ENCODE measurements around the gene RPAP3. TPM values are rescaled to one million over a fixed set of nuclear protein-coding genes. Genes with fewer than 3 reads are reported as not detected.

Gene RPAP3
- total RNA-seq, 1 experiment from 2014 or later = 44.3 TPM

GRCh38 chr12:47689215-47689614 is 16.6 kb downstream of the RPAP3 start:
- ATAC-seq (no peak), DNase-seq (ENCODE audit: low spot score) (no peak)
- no peak overlapping the region for H3K4me3 Mint-ChIP-seq
- CTCF ChIA-PET = no interaction called here
- no peak for TF ChIP-seq HMGA2 (CRISPR knock-in tag; IDR thresholded peaks at IDR 0.05)
- TF ChIP-seq GABPB1 (CRISPR knock-in tag; IDR thresholded peaks at IDR 0.05) = no peak
- no peak for TF ChIP-seq SMAD3 (CRISPR knock-in tag; IDR thresholded peaks at IDR 0.05; ENCODE audit: borderline replicate concordance)
- no peak for TF ChIP-seq ELF4 (CRISPR knock-in tag; IDR thresholded peaks at IDR 0.05; ENCODE audit: low read depth)
- no peak for TF ChIP-seq MXD4 (CRISPR knock-in tag; IDR thresholded peaks at IDR 0.05; ENCODE audit: borderline replicate concordance)
- TF ChIP-seq, protein P1, sequence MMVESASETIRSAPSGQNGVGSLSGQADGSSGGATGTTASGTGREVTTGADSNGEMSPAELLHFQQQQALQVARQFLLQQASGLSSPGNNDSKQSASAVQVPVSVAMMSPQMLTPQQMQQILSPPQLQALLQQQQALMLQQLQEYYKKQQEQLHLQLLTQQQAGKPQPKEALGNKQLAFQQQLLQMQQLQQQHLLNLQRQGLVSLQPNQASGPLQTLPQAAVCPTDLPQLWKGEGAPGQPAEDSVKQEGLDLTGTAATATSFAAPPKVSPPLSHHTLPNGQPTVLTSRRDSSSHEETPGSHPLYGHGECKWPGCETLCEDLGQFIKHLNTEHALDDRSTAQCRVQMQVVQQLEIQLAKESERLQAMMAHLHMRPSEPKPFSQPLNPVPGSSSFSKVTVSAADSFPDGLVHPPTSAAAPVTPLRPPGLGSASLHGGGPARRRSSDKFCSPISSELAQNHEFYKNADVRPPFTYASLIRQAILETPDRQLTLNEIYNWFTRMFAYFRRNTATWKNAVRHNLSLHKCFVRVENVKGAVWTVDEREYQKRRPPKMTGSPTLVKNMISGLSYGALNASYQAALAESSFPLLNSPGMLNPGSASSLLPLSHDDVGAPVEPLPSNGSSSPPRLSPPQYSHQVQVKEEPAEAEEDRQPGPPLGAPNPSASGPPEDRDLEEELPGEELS (CRISPR knock-in tag; IDR thresholded peaks at IDR 0.05) = no peak
- no peak for TF ChIP-seq GTF2I (CRISPR knock-in tag; conservative IDR thresholded peaks at IDR 0.05)
- no peak for TF ChIP-seq MYBL2 (CRISPR knock-in tag; IDR thresholded peaks at IDR 0.05)
- TF ChIP-seq FOXJ3 (CRISPR knock-in tag; IDR thresholded peaks at IDR 0.05; ENCODE audit: borderline replicate concordance) = no peak
- TF ChIP-seq RORB (CRISPR knock-in tag; IDR thresholded peaks at IDR 0.05) = no peak
- no peak for TF ChIP-seq KAT7 (CRISPR knock-in tag; IDR thresholded peaks at IDR 0.05; ENCODE audit: borderline replicate concordance)
- no peak for TF ChIP-seq ZNF416 (CRISPR knock-in tag; IDR thresholded peaks at IDR 0.05)
- TF ChIP-seq TEAD4 (CRISPR knock-in tag; IDR thresholded peaks at IDR 0.05) = no peak
- no peak overlapping the region for H3K27ac Mint-ChIP-seq
- POLR2A ChIA-PET = no interaction called here
- H3K27me3 Mint-ChIP-seq (ENCODE audit: low read depth) = no peaks in the 10 kb centered on the region
- no peaks in the 10 kb centered on the region for H3K9me3 Mint-ChIP-seq
- 0 out of 2 replicates have a peak, but pooled peaks cover 4% of the 10 kb centered on the region for H3K4me1 Mint-ChIP-seq
- peaks cover 32% of the 10 kb centered on the region for H3K36me3 Mint-ChIP-seq

GRCh38 chr12:47687636-47688035 is 18.2 kb downstream of the RPAP3 start:
- H3K27ac Mint-ChIP-seq = no peak overlapping the region
- no peak for ATAC-seq
- peaks cover 17% of the 10 kb centered on the region for H3K36me3 Mint-ChIP-seq
- CTCF ChIA-PET = interaction anchor here (1.4 to 1.6 kb wide), 2 partner anchors 35 to 39 kb away, joined by 4 to 16 read pairs; no protein-coding TSS in a partner anchor
- H3K27me3 Mint-ChIP-seq (ENCODE audit: low read depth) = no peaks in the 10 kb centered on the region
- no peak overlapping the region for H3K4me3 Mint-ChIP-seq
- POLR2A ChIA-PET = no interaction called here
- DNase-seq (ENCODE audit: low spot score) = no peak
- H3K9me3 Mint-ChIP-seq = no peaks in the 10 kb centered on the region
- 0 out of 2 replicates have a peak, but pooled peaks cover 4% of the 10 kb centered on the region for H3K4me1 Mint-ChIP-seq
- TF ChIP-seq, protein P1 (CRISPR knock-in tag; IDR thresholded peaks at IDR 0.05) = no peak
- TF ChIP-seq, protein P2, sequence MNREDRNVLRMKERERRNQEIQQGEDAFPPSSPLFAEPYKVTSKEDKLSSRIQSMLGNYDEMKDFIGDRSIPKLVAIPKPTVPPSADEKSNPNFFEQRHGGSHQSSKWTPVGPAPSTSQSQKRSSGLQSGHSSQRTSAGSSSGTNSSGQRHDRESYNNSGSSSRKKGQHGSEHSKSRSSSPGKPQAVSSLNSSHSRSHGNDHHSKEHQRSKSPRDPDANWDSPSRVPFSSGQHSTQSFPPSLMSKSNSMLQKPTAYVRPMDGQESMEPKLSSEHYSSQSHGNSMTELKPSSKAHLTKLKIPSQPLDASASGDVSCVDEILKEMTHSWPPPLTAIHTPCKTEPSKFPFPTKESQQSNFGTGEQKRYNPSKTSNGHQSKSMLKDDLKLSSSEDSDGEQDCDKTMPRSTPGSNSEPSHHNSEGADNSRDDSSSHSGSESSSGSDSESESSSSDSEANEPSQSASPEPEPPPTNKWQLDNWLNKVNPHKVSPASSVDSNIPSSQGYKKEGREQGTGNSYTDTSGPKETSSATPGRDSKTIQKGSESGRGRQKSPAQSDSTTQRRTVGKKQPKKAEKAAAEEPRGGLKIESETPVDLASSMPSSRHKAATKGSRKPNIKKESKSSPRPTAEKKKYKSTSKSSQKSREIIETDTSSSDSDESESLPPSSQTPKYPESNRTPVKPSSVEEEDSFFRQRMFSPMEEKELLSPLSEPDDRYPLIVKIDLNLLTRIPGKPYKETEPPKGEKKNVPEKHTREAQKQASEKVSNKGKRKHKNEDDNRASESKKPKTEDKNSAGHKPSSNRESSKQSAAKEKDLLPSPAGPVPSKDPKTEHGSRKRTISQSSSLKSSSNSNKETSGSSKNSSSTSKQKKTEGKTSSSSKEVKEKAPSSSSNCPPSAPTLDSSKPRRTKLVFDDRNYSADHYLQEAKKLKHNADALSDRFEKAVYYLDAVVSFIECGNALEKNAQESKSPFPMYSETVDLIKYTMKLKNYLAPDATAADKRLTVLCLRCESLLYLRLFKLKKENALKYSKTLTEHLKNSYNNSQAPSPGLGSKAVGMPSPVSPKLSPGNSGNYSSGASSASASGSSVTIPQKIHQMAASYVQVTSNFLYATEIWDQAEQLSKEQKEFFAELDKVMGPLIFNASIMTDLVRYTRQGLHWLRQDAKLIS (CRISPR knock-in tag; IDR thresholded peaks at IDR 0.05; ENCODE audit: borderline replicate concordance) = no peak
- TF ChIP-seq NFATC4 (CRISPR knock-in tag; IDR thresholded peaks at IDR 0.05) (no peak), ZNF121 (CRISPR knock-in tag; IDR thresholded peaks at IDR 0.05) (no peak), CDX4 (CRISPR knock-in tag; IDR thresholded peaks at IDR 0.05; ENCODE audit: borderline replicate concordance) (no peak), ZNF219 (CRISPR knock-in tag; IDR thresholded peaks at IDR 0.05; ENCODE audit: borderline replicate concordance) (no peak), GRHL2 (CRISPR knock-in tag; IDR thresholded peaks at IDR 0.05; ENCODE audit: insufficient replicate concordance, severe bottlenecking) (no peak), GTF2I (CRISPR knock-in tag; conservative IDR thresholded peaks at IDR 0.05) (no peak), ZNF138 (CRISPR knock-in tag; conservative IDR thresholded peaks at IDR 0.05) (no peak), ZNF423 (CRISPR knock-in tag; IDR thresholded peaks at IDR 0.05) (no peak), SMAD4 (CRISPR knock-in tag; IDR thresholded peaks at IDR 0.05) (no peak), ZNF671 (CRISPR knock-in tag; IDR thresholded peaks at IDR 0.05) (no peak)
- TF ChIP-seq, protein P3, sequence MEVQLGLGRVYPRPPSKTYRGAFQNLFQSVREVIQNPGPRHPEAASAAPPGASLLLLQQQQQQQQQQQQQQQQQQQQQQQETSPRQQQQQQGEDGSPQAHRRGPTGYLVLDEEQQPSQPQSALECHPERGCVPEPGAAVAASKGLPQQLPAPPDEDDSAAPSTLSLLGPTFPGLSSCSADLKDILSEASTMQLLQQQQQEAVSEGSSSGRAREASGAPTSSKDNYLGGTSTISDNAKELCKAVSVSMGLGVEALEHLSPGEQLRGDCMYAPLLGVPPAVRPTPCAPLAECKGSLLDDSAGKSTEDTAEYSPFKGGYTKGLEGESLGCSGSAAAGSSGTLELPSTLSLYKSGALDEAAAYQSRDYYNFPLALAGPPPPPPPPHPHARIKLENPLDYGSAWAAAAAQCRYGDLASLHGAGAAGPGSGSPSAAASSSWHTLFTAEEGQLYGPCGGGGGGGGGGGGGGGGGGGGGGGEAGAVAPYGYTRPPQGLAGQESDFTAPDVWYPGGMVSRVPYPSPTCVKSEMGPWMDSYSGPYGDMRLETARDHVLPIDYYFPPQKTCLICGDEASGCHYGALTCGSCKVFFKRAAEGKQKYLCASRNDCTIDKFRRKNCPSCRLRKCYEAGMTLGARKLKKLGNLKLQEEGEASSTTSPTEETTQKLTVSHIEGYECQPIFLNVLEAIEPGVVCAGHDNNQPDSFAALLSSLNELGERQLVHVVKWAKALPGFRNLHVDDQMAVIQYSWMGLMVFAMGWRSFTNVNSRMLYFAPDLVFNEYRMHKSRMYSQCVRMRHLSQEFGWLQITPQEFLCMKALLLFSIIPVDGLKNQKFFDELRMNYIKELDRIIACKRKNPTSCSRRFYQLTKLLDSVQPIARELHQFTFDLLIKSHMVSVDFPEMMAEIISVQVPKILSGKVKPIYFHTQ (CRISPR knock-in tag; IDR thresholded peaks at IDR 0.05) = no peak
- TF ChIP-seq, protein P4, sequence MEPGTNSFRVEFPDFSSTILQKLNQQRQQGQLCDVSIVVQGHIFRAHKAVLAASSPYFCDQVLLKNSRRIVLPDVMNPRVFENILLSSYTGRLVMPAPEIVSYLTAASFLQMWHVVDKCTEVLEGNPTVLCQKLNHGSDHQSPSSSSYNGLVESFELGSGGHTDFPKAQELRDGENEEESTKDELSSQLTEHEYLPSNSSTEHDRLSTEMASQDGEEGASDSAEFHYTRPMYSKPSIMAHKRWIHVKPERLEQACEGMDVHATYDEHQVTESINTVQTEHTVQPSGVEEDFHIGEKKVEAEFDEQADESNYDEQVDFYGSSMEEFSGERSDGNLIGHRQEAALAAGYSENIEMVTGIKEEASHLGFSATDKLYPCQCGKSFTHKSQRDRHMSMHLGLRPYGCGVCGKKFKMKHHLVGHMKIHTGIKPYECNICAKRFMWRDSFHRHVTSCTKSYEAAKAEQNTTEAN (CRISPR knock-in tag; IDR thresholded peaks at IDR 0.05) = no peak
